CD8-positive, alpha-beta memory T cell (primary cell): ENCODE results near the gene CCNL1. TPM values are rescaled to one million over a fixed set of nuclear protein-coding genes. Genes with fewer than 3 reads are reported as not detected.

Experiments used
- CTCF ChIA-PET: fragments of 350-600 bp; sonication (Branson Sonifier 250); formaldehyde crosslinking; loops from one replicate; lab custom pipeline; 2021; ENCODE audit warnings: antibody characterized with exemption; lab: Charles Lee
- POLR2A ChIA-PET: fragments of 350-600 bp; sonication (Branson Sonifier 250); formaldehyde crosslinking; loops from one replicate; lab custom pipeline; 2021; ENCODE audit warnings: antibody characterized with exemption; lab: Charles Lee
- DNase-seq, 5 donors: peaks; one replicate each; pipeline versions ENCODE4 v3.0.0 to v3.0.0-alpha.2; 2020 to 2022; ENCODE audit warnings: mixed read lengths in 1 of 5
- H3K27ac ChIP-seq: one replicate; pipeline ENCODE4 v1.7.0; 2013; ENCODE audit warnings: low read depth, mild to moderate bottlenecking, low read length, moderate library complexity
- H3K27me3 ChIP-seq: 2 replicates; pipeline ENCODE4 v1.7.0; 2013; ENCODE audit warnings: low read length, mild to moderate bottlenecking; ENCODE audit not compliant: insufficient read depth, poor library complexity, severe bottlenecking
- H3K36me3 ChIP-seq: 2 replicates; pipeline ENCODE4 v1.7.0; 2013; ENCODE audit warnings: mild to moderate bottlenecking, low read length, moderate library complexity; ENCODE audit not compliant: insufficient read depth
- H3K4me1 ChIP-seq: 2 replicates; pipeline ENCODE4 v1.7.0; 2013; ENCODE audit warnings: mild to moderate bottlenecking, low read length, moderate library complexity; ENCODE audit not compliant: insufficient read depth
- H3K4me3 ChIP-seq: 2 replicates; pipeline ENCODE4 v1.7.0; 2013; ENCODE audit warnings: mild to moderate bottlenecking, low read length
- H3K9me3 ChIP-seq: 2 replicates; pipeline ENCODE4 v1.7.0; 2013; ENCODE audit warnings: mild to moderate bottlenecking, low read length
- H3K27ac Mint-ChIP-seq, 8 donors: one replicate each; pipeline ENCODE4 v1.8.0; 2020 to 2021; ENCODE audit warnings: mixed read lengths in 8 of 8, mild to moderate bottlenecking in 6 of 8, inconsistent platforms in 3 of 8, moderate library complexity in 3 of 8
- H3K27me3 Mint-ChIP-seq, 2 donors: one replicate each; pipeline ENCODE4 v1.8.0; 2020 to 2021; ENCODE audit warnings: mixed read lengths in 2 of 2, mild to moderate bottlenecking in 1 of 2, moderate library complexity in 1 of 2
- H3K36me3 Mint-ChIP-seq, 3 donors: one replicate each; pipeline ENCODE4 v1.8.0; 2020 to 2021; ENCODE audit warnings: mixed read lengths in 3 of 3, inconsistent platforms in 1 of 3, mild to moderate bottlenecking in 1 of 3
- H3K4me1 Mint-ChIP-seq, 3 donors: one replicate each; pipeline ENCODE4 v1.8.0; 2020 to 2021; ENCODE audit warnings: mixed read lengths in 3 of 3, inconsistent platforms in 1 of 3, mild to moderate bottlenecking in 1 of 3
- H3K4me3 Mint-ChIP-seq, 7 donors: one replicate each; pipeline ENCODE4 v1.8.0; 2020 to 2021; ENCODE audit warnings: mixed read lengths in 7 of 7, mild to moderate bottlenecking in 6 of 7, moderate library complexity in 4 of 7, inconsistent platforms in 2 of 7
- H3K9me3 Mint-ChIP-seq, 5 donors: one replicate each; pipeline ENCODE4 v1.8.0; 2020 to 2022; ENCODE audit warnings: mixed read lengths in 5 of 5, mild to moderate bottlenecking in 3 of 5, moderate library complexity in 2 of 5, inconsistent platforms in 1 of 5
- polyA plus RNA-seq: library from polyadenylated mRNA; unstranded; fragments of 300-500 nt; fragmentation: Illumina TruSeq; gene quantifications from one replicate; pipeline ENCODE4 v1.2.3, GENCODE V29; 2021
- total RNA-seq, 2 experiments: library from RNA; stranded (reverse); gene quantifications; one replicate each; pipeline ENCODE4 v1.2.3, GENCODE V29; 2021

The CCNL1 gene
- total and polyA plus RNA-seq, 3 experiments from 2014 or later = 62.1 to 126 (median 125) TPM

- CTCF ChIA-PET = interaction anchor here (1.3 to 2.8 kb wide), 4 partner anchors 8 to 17 kb away, joined by 3 to 11 read pairs (median 4); no protein-coding TSS in a partner anchor
- Mint-ChIP-seq H3K36me3 (peaks cover 0 to 11% (median 0%) of the 10 kb centered on the region in 3 donors), H3K27me3 (no peaks in the 10 kb centered on the region), H3K4me3 (peak overlapping the region in 2 of 7 donors; percentile 59 to 66), H3K27ac (peak overlapping the region in 6 of 8 donors; percentile 14 to 91 (median 80)), H3K4me1 (peaks cover 9 to 12% (median 10%) of the 10 kb centered on the region in 3 donors), H3K9me3 (no peaks in the 10 kb centered on the region)
- H3K27me3 ChIP-seq = no peaks in the 10 kb centered on the region
- H3K4me3 ChIP-seq = no peak overlapping the region
- H3K27ac ChIP-seq = no peak overlapping the region
- H3K9me3 ChIP-seq = no peaks in the 10 kb centered on the region
- DNase-seq = no peak
- peaks cover 4% of the 10 kb centered on the region for H3K4me1 ChIP-seq
- H3K36me3 ChIP-seq = no peaks in the 10 kb centered on the region
- POLR2A ChIA-PET = no interaction called here
Observed at GRCh38 chr3:157120071-157120892, 39.7 kb downstream of the CCNL1 start.

DNA sequence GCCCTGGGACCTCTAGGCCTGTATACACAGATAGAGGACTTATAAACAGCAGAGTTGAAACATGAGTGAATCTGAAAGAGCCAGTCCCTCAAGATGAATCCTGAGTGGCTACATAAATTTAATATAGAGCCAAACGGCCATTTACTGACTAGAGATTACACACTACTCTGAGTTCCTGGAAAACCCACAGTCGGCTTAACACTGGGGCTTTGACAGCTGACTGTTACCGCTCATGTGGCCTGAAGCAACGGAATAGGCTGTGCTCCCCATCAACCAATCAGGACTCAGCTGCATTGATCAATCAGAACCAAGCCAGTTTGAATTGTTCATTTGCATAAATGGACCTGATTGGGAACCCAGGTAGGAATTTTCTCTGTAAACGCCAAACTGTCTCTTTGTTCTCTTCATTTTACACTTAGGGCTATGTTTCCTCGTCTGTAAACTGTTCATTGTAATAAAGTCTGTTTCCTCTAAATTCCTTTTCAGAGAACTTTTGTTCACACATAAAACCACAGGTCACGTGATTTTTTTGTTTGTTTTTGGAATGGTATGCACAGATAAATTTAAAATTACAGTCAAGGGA lies 40.5 kb downstream of the CCNL1 start:
- POLR2A ChIA-PET = no interaction called here
- Mint-ChIP-seq H3K27me3 (no peaks in the 10 kb centered on the region), H3K4me3 (peak overlapping the region in 5 of 7 donors; percentile 40 to 66 (median 59))

GRCh38 chr3:157117875-157118654 lies 41.9 kb downstream of the CCNL1 start:
- Mint-ChIP-seq H3K4me1 (peaks cover 9 to 10% (median 10%) of the 10 kb centered on the region in 3 donors), H3K4me3 (no peak overlapping the region), H3K9me3 (no peaks in the 10 kb centered on the region), H3K27ac (no peak overlapping the region), H3K36me3 (peaks cover 0 to 11% (median 0%) of the 10 kb centered on the region in 3 donors), H3K27me3 (no peaks in the 10 kb centered on the region)
- no peaks in the 10 kb centered on the region for H3K9me3 ChIP-seq
- no peak for DNase-seq
- POLR2A ChIA-PET = no interaction called here
- no peak overlapping the region for H3K4me3 ChIP-seq
- H3K27ac ChIP-seq = no peak overlapping the region
- no peaks in the 10 kb centered on the region for H3K36me3 ChIP-seq
- peaks cover 4% of the 10 kb centered on the region for H3K4me1 ChIP-seq
- CTCF ChIA-PET = interaction anchor here (0.5 to 2.0 kb wide), 3 partner anchors 9 to 521 kb away, joined by 3 to 7 read pairs (median 4); no protein-coding TSS in a partner anchor
- H3K27me3 ChIP-seq = no peaks in the 10 kb centered on the region

More for the DNA sequence above, 40.5 kb downstream of the CCNL1 start:
- peaks cover 4% of the 10 kb centered on the region for H3K4me1 ChIP-seq
- Mint-ChIP-seq H3K9me3 (no peaks in the 10 kb centered on the region), H3K36me3 (peaks cover 0 to 11% (median 0%) of the 10 kb centered on the region in 3 donors), H3K27ac (peak overlapping the region in 7 of 8 donors; percentile 61 to 91 (median 83)), H3K4me1 (peaks cover 9 to 10% (median 10%) of the 10 kb centered on the region in 3 donors)
- CTCF ChIA-PET = interaction anchor here (1.3 to 2.8 kb wide), 3 partner anchors 9 to 18 kb away, joined by 3 to 11 read pairs (median 4); no protein-coding TSS in a partner anchor
- no peak overlapping the region for H3K4me3 ChIP-seq
- peak in 1 of 5 donors; percentile 35 for DNase-seq
- H3K36me3 ChIP-seq = no peaks in the 10 kb centered on the region
- H3K9me3 ChIP-seq = no peaks in the 10 kb centered on the region
- no peak overlapping the region for H3K27ac ChIP-seq
- no peaks in the 10 kb centered on the region for H3K27me3 ChIP-seq

- Mint-ChIP-seq H3K27me3 (no peaks in the 10 kb centered on the region), H3K36me3 (peaks cover 0 to 11% (median 0%) of the 10 kb centered on the region in 3 donors), H3K4me1 (peaks cover 9 to 10% (median 10%) of the 10 kb centered on the region in 3 donors), H3K27ac (peak overlapping the region in 1 of 8 donors; percentile 68), H3K9me3 (no peaks in the 10 kb centered on the region), H3K4me3 (no peak overlapping the region)
- Histone ChIP-seq H3K4me1 (peaks cover 4% of the 10 kb centered on the region), H3K36me3 (no peaks in the 10 kb centered on the region), H3K4me3 (no peak overlapping the region), H3K27me3 (no peaks in the 10 kb centered on the region), H3K27ac (peak overlapping the region; percentile 18), H3K9me3 (no peaks in the 10 kb centered on the region)
- no peak for DNase-seq
- ChIA-PET POLR2A (no interaction called here), CTCF (interaction anchor here (1.8 to 2.0 kb wide), 2 partner anchors 10 to 20 kb away, joined by 4 to 7 read pairs; no protein-coding TSS in a partner anchor)
Observed at GRCh38 chr3:157117206-157117605, 42.7 kb downstream of the CCNL1 start.

- H3K27ac ChIP-seq = peak overlapping the region; percentile 62
- H3K27me3 Mint-ChIP-seq = no peaks in the 10 kb centered on the region
- H3K27ac Mint-ChIP-seq = no peak overlapping the region
- peaks cover 4% of the 10 kb centered on the region for H3K4me1 ChIP-seq
- peaks cover 0 to 8% (median 0%) of the 10 kb centered on the region in 3 donors for H3K36me3 Mint-ChIP-seq
- CTCF ChIA-PET = interaction anchor here (1.3 kb wide), 1 partner anchor 10 kb away, joined by 3 read pairs; no protein-coding TSS in a partner anchor
- POLR2A ChIA-PET = no interaction called here
- H3K4me3 Mint-ChIP-seq = no peak overlapping the region
- no peaks in the 10 kb centered on the region for H3K9me3 ChIP-seq
- no peaks in the 10 kb centered on the region for H3K36me3 ChIP-seq
- H3K9me3 Mint-ChIP-seq = no peaks in the 10 kb centered on the region
- no peak overlapping the region for H3K4me3 ChIP-seq
- H3K4me1 Mint-ChIP-seq = peaks cover 9 to 10% (median 10%) of the 10 kb centered on the region in 3 donors
- DNase-seq = no peak
- H3K27me3 ChIP-seq = no peaks in the 10 kb centered on the region
Observed at GRCh38 chr3:157116017-157116416, 43.9 kb downstream of the CCNL1 start.

GRCh38 chr3:157115069-157116006 lies 44.6 kb downstream of the CCNL1 start:
- Histone ChIP-seq H3K4me1 (peaks cover 4% of the 10 kb centered on the region), H3K9me3 (no peaks in the 10 kb centered on the region), H3K4me3 (no peak overlapping the region), H3K27ac (peak overlapping the region; percentile 62), H3K36me3 (no peaks in the 10 kb centered on the region), H3K27me3 (no peaks in the 10 kb centered on the region)
- no peak overlapping the region for H3K4me3 Mint-ChIP-seq
- ChIA-PET POLR2A (no interaction called here), CTCF (interaction anchor here (1.3 to 2.0 kb wide), 2 partner anchors 10 to 22 kb away, joined by 3 to 9 read pairs; no protein-coding TSS in a partner anchor)
- no peak for DNase-seq
- no peak overlapping the region for H3K27ac Mint-ChIP-seq
- H3K4me1 Mint-ChIP-seq = peaks cover 9 to 10% (median 10%) of the 10 kb centered on the region in 3 donors
- peaks cover 0 to 8% (median 0%) of the 10 kb centered on the region in 3 donors for H3K36me3 Mint-ChIP-seq
- no peaks in the 10 kb centered on the region for H3K27me3 Mint-ChIP-seq
- H3K9me3 Mint-ChIP-seq = no peaks in the 10 kb centered on the region
